BE2C (cell line): Measurements from ENCODE around the gene TOE1.
A peak's percentile ranks its signal among the peaks of the same experiment; 100 is the strongest.

Source experiments
- DNase-seq: peaks from one replicate; pipeline ENCODE4 v3.0.0-alpha.2; 2020
- H3K27me3 ChIP-seq: fragments of 250-450 bp; sonication (Bioruptor Pico); 2 replicates; pipeline ENCODE4 v1.5.1; 2020; ENCODE audit warnings: mild to moderate bottlenecking
- H3K36me3 ChIP-seq: fragments of 250-450 bp; sonication (Bioruptor Pico); 2 replicates; pipeline ENCODE4 v1.5.1; 2020; ENCODE audit warnings: mild to moderate bottlenecking
- H3K4me1 ChIP-seq: fragments of 250-450 bp; sonication (Bioruptor Pico); 2 replicates; pipeline ENCODE4 v1.5.1; 2020
- H3K4me3 ChIP-seq: 2 replicates; pipeline ENCODE4 v1.5.1; 2011; ENCODE audit warnings: low read depth, low read length
- H3K9me3 ChIP-seq: fragments of 250-450 bp; sonication (Bioruptor Pico); 2 replicates; pipeline ENCODE4 v1.5.1; 2020
- TF ChIP-seq, protein P1 (sequence below): IDR thresholded peaks from 2 replicates; pipeline ENCODE4 v1.5.1; 2012; ENCODE audit warnings: mild to moderate bottlenecking, low read depth, low read length

The TOE1 gene

DNA sequence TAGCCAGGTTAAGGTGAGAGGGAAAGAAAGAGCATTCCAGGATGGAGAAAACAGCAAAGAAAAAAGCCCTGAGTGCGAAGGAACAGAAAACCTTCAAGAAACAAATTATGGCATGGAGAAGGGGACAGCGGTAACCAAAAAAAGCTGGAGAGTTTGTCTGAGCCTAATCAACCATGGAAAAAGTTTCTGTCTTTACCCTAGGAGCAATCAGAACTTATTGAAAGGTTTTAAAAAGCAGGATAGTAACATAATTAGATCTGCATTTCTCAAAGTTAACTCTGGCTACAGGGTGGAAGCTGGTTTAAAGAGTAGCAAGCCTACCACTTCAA lies 39.3 kb upstream of the TOE1 start:
- Histone ChIP-seq H3K9me3 (no peaks in the 10 kb centered on the region), H3K4me3 (no peak overlapping the region), H3K27me3 (no peaks in the 10 kb centered on the region), H3K4me1 (no peaks in the 10 kb centered on the region), H3K36me3 (no peaks in the 10 kb centered on the region)
- TF ChIP-seq, protein P1, sequence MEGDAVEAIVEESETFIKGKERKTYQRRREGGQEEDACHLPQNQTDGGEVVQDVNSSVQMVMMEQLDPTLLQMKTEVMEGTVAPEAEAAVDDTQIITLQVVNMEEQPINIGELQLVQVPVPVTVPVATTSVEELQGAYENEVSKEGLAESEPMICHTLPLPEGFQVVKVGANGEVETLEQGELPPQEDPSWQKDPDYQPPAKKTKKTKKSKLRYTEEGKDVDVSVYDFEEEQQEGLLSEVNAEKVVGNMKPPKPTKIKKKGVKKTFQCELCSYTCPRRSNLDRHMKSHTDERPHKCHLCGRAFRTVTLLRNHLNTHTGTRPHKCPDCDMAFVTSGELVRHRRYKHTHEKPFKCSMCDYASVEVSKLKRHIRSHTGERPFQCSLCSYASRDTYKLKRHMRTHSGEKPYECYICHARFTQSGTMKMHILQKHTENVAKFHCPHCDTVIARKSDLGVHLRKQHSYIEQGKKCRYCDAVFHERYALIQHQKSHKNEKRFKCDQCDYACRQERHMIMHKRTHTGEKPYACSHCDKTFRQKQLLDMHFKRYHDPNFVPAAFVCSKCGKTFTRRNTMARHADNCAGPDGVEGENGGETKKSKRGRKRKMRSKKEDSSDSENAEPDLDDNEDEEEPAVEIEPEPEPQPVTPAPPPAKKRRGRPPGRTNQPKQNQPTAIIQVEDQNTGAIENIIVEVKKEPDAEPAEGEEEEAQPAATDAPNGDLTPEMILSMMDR, result no peak
- DNase-seq, result no peak

DNA sequence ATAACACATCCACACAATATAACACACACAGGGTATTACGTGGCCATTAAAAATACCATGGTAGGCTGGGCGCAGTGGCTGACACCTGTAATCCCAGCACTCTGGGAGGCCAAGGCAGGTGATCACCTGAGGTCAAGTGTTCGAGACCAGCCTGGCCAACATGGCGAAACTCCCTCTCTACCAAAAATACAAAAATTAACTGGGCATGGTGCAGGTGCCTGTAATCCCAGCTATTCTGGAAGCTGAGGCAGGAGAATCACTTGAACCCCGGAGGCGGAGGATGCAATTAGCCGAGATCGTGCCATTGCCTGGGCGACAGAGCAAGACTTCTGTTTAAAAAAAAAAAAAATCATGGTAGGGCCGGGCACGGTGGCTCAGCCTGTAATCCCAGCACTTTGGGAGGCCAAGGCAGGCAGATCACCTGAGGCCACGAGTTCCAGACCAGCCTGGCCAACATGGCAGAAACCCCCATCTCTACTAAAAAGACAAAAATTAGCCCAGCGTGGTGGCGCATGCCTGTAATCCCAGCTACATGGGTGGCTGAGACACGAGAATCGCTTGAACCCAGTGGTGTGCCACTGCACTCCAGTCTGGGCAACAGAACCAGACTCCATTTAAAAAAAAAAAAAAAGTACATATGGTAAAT lies 37.3 kb upstream of the TOE1 start:
- H3K36me3 ChIP-seq, result no peaks in the 10 kb centered on the region
- peak overlapping the region; percentile 55 for H3K4me3 ChIP-seq
- H3K9me3 ChIP-seq, result no peaks in the 10 kb centered on the region
- TF ChIP-seq, protein P1, result no peak
- no peaks in the 10 kb centered on the region for H3K4me1 ChIP-seq
- DNase-seq, result no peak
- no peaks in the 10 kb centered on the region for H3K27me3 ChIP-seq

DNA sequence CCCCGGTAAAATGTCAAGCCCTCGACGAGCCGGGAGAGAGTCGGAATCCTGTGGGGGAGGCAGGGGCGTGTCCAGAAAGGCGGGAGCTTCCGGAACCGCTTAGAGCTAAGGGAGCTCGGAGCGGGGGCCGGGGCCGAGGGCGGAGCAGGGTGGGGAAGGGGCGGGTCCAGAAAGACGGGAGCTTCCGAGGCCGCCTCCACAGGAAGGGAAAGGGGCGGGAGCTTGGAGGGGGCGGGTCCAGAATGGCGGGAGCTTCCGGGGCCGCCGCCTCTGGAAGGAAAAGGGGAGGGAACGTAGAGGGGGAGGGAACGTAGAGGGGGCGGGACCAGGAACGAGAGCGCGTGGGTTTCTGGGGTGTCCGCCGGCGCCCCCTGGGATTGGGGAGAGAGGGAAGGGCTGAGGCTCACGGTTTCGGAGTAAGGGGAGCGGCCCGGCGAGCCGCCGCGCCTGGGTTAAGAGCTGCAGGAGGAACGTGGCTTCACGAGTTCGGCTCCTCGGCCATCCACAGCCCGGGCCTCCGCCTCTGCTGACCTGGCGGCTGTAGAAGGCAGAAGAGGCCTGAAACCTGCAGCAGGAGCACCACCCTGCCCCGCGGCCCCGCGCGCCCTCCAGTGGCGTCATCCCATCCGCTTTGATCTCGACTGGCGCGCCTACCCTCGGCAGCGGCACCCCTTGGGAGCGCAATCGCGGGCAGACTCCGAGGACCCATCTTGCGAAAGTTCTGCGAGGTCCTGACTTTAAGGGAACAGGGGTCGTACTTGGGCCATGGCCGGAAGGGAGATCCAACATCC lies 36.3 kb upstream of the TOE1 start:
- Histone ChIP-seq H3K27me3 (no peaks in the 10 kb centered on the region), H3K4me3 (peak overlapping the region; percentile 58), H3K9me3 (no peaks in the 10 kb centered on the region), H3K4me1 (no peaks in the 10 kb centered on the region), H3K36me3 (no peaks in the 10 kb centered on the region)
- peak; percentile 94 for DNase-seq
- TF ChIP-seq, protein P1, result peak; percentile 46

DNA sequence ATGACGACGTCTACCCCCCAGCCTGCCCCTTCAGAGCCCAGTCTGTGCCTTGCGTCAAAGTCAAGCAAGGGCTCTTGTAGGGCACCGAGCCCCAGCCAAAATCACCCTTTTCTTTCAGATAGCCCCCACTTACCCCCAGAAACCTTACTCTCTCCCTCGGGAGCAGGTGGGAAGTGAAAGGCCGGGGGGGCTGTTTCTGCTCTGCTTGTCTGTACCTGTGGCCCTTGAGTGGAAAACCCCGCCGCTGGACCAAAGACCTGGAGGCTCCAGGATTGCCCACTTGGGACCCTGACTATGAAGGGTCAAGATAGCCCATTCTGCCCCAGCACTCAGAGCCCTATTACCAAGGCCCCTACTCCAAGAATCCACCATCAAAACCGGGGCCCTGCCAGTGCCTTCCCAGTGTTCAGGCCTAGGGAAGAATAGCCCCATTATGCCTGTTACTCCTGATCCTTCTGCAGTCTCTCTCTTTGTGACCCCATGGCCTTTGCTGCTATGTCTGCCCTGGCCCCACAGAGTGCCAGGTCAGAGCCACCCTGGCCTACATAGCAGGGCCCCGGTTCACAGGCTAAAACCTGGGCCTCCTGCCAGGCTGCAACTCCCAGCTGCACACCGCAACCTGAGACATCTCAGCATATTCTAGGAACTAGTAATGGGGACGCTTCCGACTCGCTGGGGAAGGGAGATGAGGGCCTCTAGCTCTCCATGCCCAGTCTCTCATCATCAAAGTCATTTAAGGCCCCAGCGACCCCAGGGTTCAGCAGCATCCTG lies 35.5 kb upstream of the TOE1 start:
- DNase-seq, result no peak
- TF ChIP-seq, protein P1, result no peak
- Histone ChIP-seq H3K27me3 (no peaks in the 10 kb centered on the region), H3K36me3 (no peaks in the 10 kb centered on the region), H3K4me1 (no peaks in the 10 kb centered on the region), H3K4me3 (peak overlapping the region; percentile 58), H3K9me3 (no peaks in the 10 kb centered on the region)

DNA sequence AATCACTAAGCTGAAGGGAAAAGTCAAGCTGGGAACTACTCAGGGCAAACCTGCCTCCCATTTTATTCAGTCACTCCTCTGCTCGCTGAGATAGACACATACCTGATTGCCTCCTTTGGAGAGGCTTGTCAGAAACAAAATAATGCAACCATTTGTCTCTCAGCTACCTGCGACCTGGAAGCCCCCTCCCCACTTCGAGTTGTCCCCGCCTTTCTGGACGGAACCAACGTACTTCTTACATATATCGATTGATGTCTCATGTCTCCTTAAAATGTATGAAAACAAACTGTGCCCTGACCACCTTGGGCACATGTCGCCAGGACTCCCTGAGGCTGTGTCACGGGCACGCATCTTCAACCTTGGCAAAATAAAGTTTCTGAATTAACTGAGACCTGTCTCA lies 34.7 kb upstream of the TOE1 start:
- no peak for DNase-seq
- Histone ChIP-seq H3K4me3 (no peak overlapping the region), H3K4me1 (no peaks in the 10 kb centered on the region), H3K36me3 (no peaks in the 10 kb centered on the region), H3K27me3 (no peaks in the 10 kb centered on the region), H3K9me3 (no peaks in the 10 kb centered on the region)
- TF ChIP-seq, protein P1, result no peak
